Measurements from ENCODE around the gene TEX12. TPM values are rescaled to one million over a fixed set of nuclear protein-coding genes. Genes with fewer than 3 reads are reported as not detected.

Gene TEX12
- total and polyA plus RNA-seq, 9 of the 15 experiments (the other 6 are each of a cell fraction or from before 2014, with no cell fraction given), result 0.10 to 2.3 (median 0.67) TPM; not detected in 1

DNA sequence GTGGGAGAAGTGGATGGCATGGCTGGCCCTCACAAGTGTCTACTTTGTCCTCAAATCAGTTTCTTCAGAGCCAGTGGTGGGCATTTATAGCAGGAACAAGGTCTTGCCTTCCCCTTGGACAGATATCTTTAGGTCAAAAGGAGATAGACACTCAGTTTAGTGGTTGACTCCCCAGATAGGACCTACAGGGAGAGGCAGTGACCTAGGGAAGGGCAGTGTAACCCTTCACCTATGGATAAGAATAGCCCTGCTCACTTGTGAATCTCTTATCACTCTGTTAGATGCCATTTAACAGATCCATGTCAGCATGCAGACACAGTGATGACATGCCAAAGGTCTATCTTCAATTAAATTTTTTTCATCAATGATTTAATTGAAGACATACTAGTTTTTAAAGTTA is 19.1 kb downstream of the TEX12 start:
- Histone ChIP-seq H3K36me3 (ENCODE audit: control insufficient read depth, insufficient read depth, low read length) (no peaks in the 10 kb centered on the region), H3K4me3 (no peak overlapping the region), H3K9ac (ENCODE audit: insufficient read depth in 1 of 2, low read depth in 2 of 2, low read length in 2 of 2) (no peak overlapping the region), H2AFZ (ENCODE audit: low read depth, low read length) (no peak overlapping the region), H3K79me2 (ENCODE audit: control insufficient read depth, insufficient read depth, low read length) (no peaks in the 10 kb centered on the region), H3K4me2 (ENCODE audit: insufficient read depth, low read length) (no peak overlapping the region), H3K27ac (ENCODE audit: extremely low read depth, low read depth, low read length) (no peak overlapping the region), H3K9me3 (replicated peaks; ENCODE audit: control insufficient read depth, insufficient read depth, low read depth, low read length) (no peaks in the 10 kb centered on the region), H3K9me1 (ENCODE audit: control insufficient read depth, insufficient read depth, low read length) (no peaks in the 10 kb centered on the region), H3K27me3 (ENCODE audit: control insufficient read depth in 2 of 2, insufficient read depth in 2 of 2, low read length in 2 of 2) (no peaks in the 10 kb centered on the region), H4K20me1 (replicated peaks; ENCODE audit: control insufficient read depth, insufficient read depth, low read length) (no peaks in the 10 kb centered on the region), H3K4me1 (replicated peaks in 1 of 2; ENCODE audit: control insufficient read depth in 2 of 2, insufficient read depth in 2 of 2, low read length in 2 of 2) (no peaks in the 10 kb centered on the region)
- ATAC-seq (no peak), FAIRE-seq (no peak), DNase-seq (ENCODE audit: extremely low read depth in 1 of 4, low spot score in 3 of 4) (no peak)
- TF ChIP-seq ZNF436 (CRISPR knock-in tag; IDR thresholded peaks at IDR 0.05) (no peak), ZNF239 (CRISPR knock-in tag; IDR thresholded peaks at IDR 0.05) (no peak), RBM25 (IDR thresholded peaks at IDR 0.05; ENCODE audit: low read depth, low read length, severe bottlenecking) (no peak), ZNF408 (CRISPR knock-in tag; IDR thresholded peaks at IDR 0.05; ENCODE audit: low read depth) (no peak), STAG1 (CRISPR knock-in tag; IDR thresholded peaks at IDR 0.05; ENCODE audit: borderline replicate concordance) (no peak), ZNF696 (CRISPR knock-in tag; conservative IDR thresholded peaks at IDR 0.05) (no peak), NRF1 (conservative IDR thresholded peaks at IDR 0.05 in 1 of 2, IDR thresholded peaks at IDR 0.05 in 1 of 2) (no peak), FIP1L1 (IDR thresholded peaks at IDR 0.05; ENCODE audit: low read depth, low read length, poor library complexity, severe bottlenecking) (no peak), CXXC5 (CRISPR knock-in tag; IDR thresholded peaks at IDR 0.05) (no peak), CBFA2T2 (conservative IDR thresholded peaks at IDR 0.05) (no peak), HLTF (IDR thresholded peaks at IDR 0.05) (no peak), ZNF165 (CRISPR knock-in tag; IDR thresholded peaks at IDR 0.05; ENCODE audit: borderline replicate concordance) (no peak)
- TF ChIP-seq, protein P1, sequence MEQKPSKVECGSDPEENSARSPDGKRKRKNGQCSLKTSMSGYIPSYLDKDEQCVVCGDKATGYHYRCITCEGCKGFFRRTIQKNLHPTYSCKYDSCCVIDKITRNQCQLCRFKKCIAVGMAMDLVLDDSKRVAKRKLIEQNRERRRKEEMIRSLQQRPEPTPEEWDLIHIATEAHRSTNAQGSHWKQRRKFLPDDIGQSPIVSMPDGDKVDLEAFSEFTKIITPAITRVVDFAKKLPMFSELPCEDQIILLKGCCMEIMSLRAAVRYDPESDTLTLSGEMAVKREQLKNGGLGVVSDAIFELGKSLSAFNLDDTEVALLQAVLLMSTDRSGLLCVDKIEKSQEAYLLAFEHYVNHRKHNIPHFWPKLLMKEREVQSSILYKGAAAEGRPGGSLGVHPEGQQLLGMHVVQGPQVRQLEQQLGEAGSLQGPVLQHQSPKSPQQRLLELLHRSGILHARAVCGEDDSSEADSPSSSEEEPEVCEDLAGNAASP (IDR thresholded peaks at IDR 0.05), result no peak
- in situ Hi-C loops (cut with MboI), result no loop called here
- CTCF ChIA-PET (ENCODE audit: low intra/inter-chr PET ratio), result no interaction called here
- intact Hi-C loops (cut with micrococcal nuclease), result no loop called here
- POLR2A ChIA-PET, result no interaction called here
- BruUV-seq (replicated peaks), result no TSS peak

All from K562 (cell line).